Esophagus squamous epithelium (tissue), 4 donors: ENCODE data around the gene DOK5.

Experiments
- POLR2A ChIP-seq, 4 donors: fragments of 450-650 bp; IDR thresholded peaks; one replicate each; pipeline ENCODE4 v1.6.1; 2017; ENCODE audit warnings: antibody characterized with exemption in 4 of 4, mild to moderate bottlenecking in 4 of 4, moderate library complexity in 3 of 4
- TF ChIP-seq, protein P1 (sequence below), 6 experiments: fragments of 450-650 bp in 4 of 6; fragments of 200-600 bp in 2 of 6; sonication (generic) in 2 of 6; IDR thresholded peaks; one replicate each; pipeline ENCODE4 v1.5.1; 2016 to 2019; ENCODE audit warnings: antibody characterized with exemption in 6 of 6, mild to moderate bottlenecking in 4 of 6, moderate library complexity in 4 of 6

DNA sequence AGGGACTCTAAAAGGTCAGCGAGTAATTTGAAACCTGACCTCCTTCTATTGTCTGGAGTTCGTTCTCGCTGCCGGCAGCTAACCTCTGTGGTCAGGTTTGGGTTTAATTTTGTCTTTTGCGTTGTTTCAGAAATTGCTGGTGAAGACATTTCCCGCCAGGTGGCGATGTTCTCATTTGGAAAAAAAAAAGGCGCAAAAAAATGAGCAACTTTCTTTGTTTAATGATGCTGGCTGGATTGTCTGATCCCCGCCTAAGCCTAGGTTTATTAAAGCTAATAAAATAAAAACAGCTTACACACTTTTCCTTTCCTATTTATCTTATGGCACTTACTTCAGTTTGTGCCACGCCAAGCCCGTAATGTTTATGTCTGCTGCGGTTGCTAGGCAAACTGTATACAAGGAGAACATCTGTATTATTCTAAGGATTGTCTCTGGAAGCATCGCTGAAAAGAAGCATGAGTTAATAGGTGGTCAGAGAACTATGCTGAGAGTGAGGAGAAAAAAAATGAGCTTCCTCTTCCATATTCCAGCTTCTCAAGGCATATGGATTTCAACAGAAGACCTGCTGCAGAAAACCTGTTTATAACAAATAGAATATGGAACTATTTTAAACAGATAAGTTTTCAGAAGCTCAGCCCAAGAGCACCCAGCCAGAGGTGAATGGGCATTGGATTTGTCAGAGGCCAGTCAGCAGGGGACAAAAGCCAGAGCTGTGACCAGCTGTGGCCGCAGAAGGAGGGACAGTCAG lies 205.7 kb downstream of the DOK5 start:
- TF ChIP-seq, protein P1, sequence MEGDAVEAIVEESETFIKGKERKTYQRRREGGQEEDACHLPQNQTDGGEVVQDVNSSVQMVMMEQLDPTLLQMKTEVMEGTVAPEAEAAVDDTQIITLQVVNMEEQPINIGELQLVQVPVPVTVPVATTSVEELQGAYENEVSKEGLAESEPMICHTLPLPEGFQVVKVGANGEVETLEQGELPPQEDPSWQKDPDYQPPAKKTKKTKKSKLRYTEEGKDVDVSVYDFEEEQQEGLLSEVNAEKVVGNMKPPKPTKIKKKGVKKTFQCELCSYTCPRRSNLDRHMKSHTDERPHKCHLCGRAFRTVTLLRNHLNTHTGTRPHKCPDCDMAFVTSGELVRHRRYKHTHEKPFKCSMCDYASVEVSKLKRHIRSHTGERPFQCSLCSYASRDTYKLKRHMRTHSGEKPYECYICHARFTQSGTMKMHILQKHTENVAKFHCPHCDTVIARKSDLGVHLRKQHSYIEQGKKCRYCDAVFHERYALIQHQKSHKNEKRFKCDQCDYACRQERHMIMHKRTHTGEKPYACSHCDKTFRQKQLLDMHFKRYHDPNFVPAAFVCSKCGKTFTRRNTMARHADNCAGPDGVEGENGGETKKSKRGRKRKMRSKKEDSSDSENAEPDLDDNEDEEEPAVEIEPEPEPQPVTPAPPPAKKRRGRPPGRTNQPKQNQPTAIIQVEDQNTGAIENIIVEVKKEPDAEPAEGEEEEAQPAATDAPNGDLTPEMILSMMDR (IDR thresholded peaks at IDR 0.05): peak in 5 of 6 experiments; percentile 27 to 53 (median 42)
- no peak for TF ChIP-seq POLR2A (IDR thresholded peaks at IDR 0.05)
